H1 (cell line): ENCODE data around the gene DPF3. TPM values are rescaled to one million over a fixed set of nuclear protein-coding genes. Genes with fewer than 3 reads are reported as not detected.

Source experiments
- CTCF ChIA-PET: fragments of 300-600 bp; sonication (Branson Sonifier 250); formaldehyde crosslinking; loops from one replicate; lab custom pipeline; 2021; ENCODE audit not compliant: partially characterized antibody; lab: Charles Lee
- POLR2A ChIA-PET: fragments of 300-600 bp; sonication (Branson Sonifier 250); formaldehyde crosslinking; loops from one replicate; lab custom pipeline; 2021; ENCODE audit warnings: inconsistent platforms; ENCODE audit not compliant: partially characterized antibody; lab: Charles Lee
- DNase-seq, 2 experiments: peaks; one replicate each; pipeline versions ENCODE4 v3.0.0 to v3.0.0-alpha.2; 2010 to 2022; ENCODE audit warnings: low spot score in 2 of 2, low read depth in 1 of 2, mixed read lengths in 1 of 2
- FAIRE-seq: peaks from 2 replicates; lab custom pipeline; 2011; peaks lifted over from hg19 to GRCh38; lab: Jason Lieb, UNC
- H2AFZ ChIP-seq: 2 replicates; pipeline ENCODE4 v1.8.1; 2012; ENCODE audit warnings: low read length, inconsistent platforms
- H2AK5ac ChIP-seq: 2 replicates; pipeline ENCODE4 v1.6.1; 2013; ENCODE audit warnings: low read depth, low read length
- H2BK120ac ChIP-seq: replicated peaks from 2 replicates; pipeline ENCODE3; 2013; ENCODE audit warnings: low read depth, low read length, inconsistent platforms
- H2BK12ac ChIP-seq: 2 replicates; pipeline ENCODE4 v1.6.1; 2013; ENCODE audit warnings: low read depth, low read length
- H2BK15ac ChIP-seq: 2 replicates; pipeline ENCODE4 v1.6.1; 2013; ENCODE audit warnings: low read length
- H2BK20ac ChIP-seq: 2 replicates; pipeline ENCODE4 v1.6.1; 2013; ENCODE audit warnings: low read length
- H2BK5ac ChIP-seq: 2 replicates; pipeline ENCODE4 v1.6.1; 2013; ENCODE audit warnings: low read depth, low read length
- H3K14ac ChIP-seq: 2 replicates; pipeline ENCODE4 v1.6.1; 2013; ENCODE audit warnings: inconsistent platforms; ENCODE audit not compliant: insufficient read length
- H3K18ac ChIP-seq: 2 replicates; pipeline ENCODE4 v1.6.1; 2013; ENCODE audit warnings: low read length; ENCODE audit errors: extremely low read depth
- H3K23ac ChIP-seq: 2 replicates; pipeline ENCODE4 v1.6.1; 2013; ENCODE audit warnings: inconsistent platforms; ENCODE audit not compliant: insufficient read length
- H3K23me2 ChIP-seq: 2 replicates; pipeline ENCODE4 v1.6.1; 2013; ENCODE audit warnings: low read depth, low read length
- H3K27ac ChIP-seq: 2 replicates; pipeline ENCODE4 v1.6.1; 2011; ENCODE audit warnings: low read depth, low read length, inconsistent platforms
- H3K27me3 ChIP-seq, 4 experiments: replicated peaks in 1 of 4; 1 replicate in 1 of 4; 2 replicates in 3 of 4; pipeline versions ENCODE4 v1.6.1 to v1.8.1; 2011 to 2013; ENCODE audit warnings: low read length in 3 of 4, mild to moderate bottlenecking in 3 of 4, inconsistent platforms in 2 of 4, mixed read lengths in 2 of 4, moderate library complexity in 1 of 4; ENCODE audit not compliant: control insufficient read depth in 3 of 4, insufficient read depth in 3 of 4; ENCODE audit errors: extremely low read depth in 1 of 4
- H3K36me3 ChIP-seq, 4 experiments: 2 replicates each; pipeline versions ENCODE4 v1.6.1 to v1.8.1; 2011 to 2013; ENCODE audit warnings: mild to moderate bottlenecking in 4 of 4, low read length in 3 of 4, moderate library complexity in 2 of 4, control low read depth in 1 of 4, inconsistent platforms in 1 of 4; ENCODE audit not compliant: insufficient read depth in 4 of 4, control insufficient read depth in 2 of 4
- H3K4ac ChIP-seq: replicated peaks from 2 replicates; pipeline ENCODE3; 2013; ENCODE audit warnings: low read length, low read depth, mixed read lengths, inconsistent platforms; ENCODE audit not compliant: insufficient read length
- H3K4me1 ChIP-seq, 4 experiments: replicated peaks in 1 of 4; 1 replicate in 1 of 4; 2 replicates in 3 of 4; pipeline versions ENCODE4 v1.6.1 to v1.8.1; 2011 to 2013; ENCODE audit warnings: low read length in 3 of 4, inconsistent platforms in 2 of 4, mixed read lengths in 1 of 4; ENCODE audit not compliant: insufficient read depth in 4 of 4, control insufficient read depth in 3 of 4
- H3K4me2 ChIP-seq, 2 experiments: 2 replicates each; pipeline versions ENCODE4 v1.6.1 to v1.8.1; 2011 to 2013; ENCODE audit warnings: low read depth in 2 of 2, low read length in 2 of 2, control low read depth in 1 of 2, inconsistent platforms in 1 of 2, mild to moderate bottlenecking in 1 of 2; ENCODE audit not compliant: insufficient read depth in 1 of 2
- H3K4me3 ChIP-seq, 4 experiments: fragments of 200-600, 300-600 bp in 1 of 4; sonication (generic), shearing (Covaris generic), sonication (Bioruptor Twin) in 1 of 4; 2 replicates each; pipeline versions ENCODE4 v1.5.1 to v1.8.1; 2011 to 2016; ENCODE audit warnings: low read length in 4 of 4, low read depth in 3 of 4, control low read depth in 2 of 4, inconsistent platforms in 2 of 4, mild to moderate bottlenecking in 2 of 4, mixed read lengths in 1 of 4, moderate library complexity in 1 of 4; ENCODE audit not compliant: insufficient read depth in 2 of 4; ENCODE audit errors: extremely low read depth in 1 of 4
- H3K56ac ChIP-seq: replicated peaks from 2 replicates; pipeline ENCODE3; 2013; ENCODE audit warnings: low read depth, mild to moderate bottlenecking, mixed read lengths, low read length, inconsistent platforms; ENCODE audit not compliant: insufficient read length
- H3K79me1 ChIP-seq: 2 replicates; pipeline ENCODE4 v1.6.1; 2013; ENCODE audit warnings: low read depth, low read length, control low read depth
- H3K79me2 ChIP-seq, 2 experiments: 2 replicates each; pipeline versions ENCODE4 v1.6.1 to v1.8.1; 2012 to 2013; ENCODE audit warnings: low read length in 2 of 2, mild to moderate bottlenecking in 2 of 2, inconsistent platforms in 1 of 2; ENCODE audit not compliant: insufficient read depth in 2 of 2, control insufficient read depth in 1 of 2
- H3K9ac ChIP-seq, 4 experiments: replicated peaks in 1 of 4; 1 replicate in 1 of 4; 2 replicates in 3 of 4; pipeline versions ENCODE4 v1.6.1 to v1.8.1; 2011 to 2013; ENCODE audit warnings: low read depth in 3 of 4, low read length in 3 of 4, control low read depth in 2 of 4, mild to moderate bottlenecking in 2 of 4, moderate library complexity in 2 of 4, inconsistent platforms in 1 of 4; ENCODE audit errors: extremely low read depth in 1 of 4
- H3K9me3 ChIP-seq, 2 experiments: 2 replicates each; pipeline versions ENCODE4 v1.6.1 to v1.8.1; 2012 to 2013; ENCODE audit warnings: mild to moderate bottlenecking in 2 of 2, moderate library complexity in 2 of 2, control low read depth in 1 of 2, inconsistent platforms in 1 of 2, low read depth in 1 of 2, low read length in 1 of 2, mixed read lengths in 1 of 2; ENCODE audit not compliant: insufficient read depth in 2 of 2
- H4K20me1 ChIP-seq, 2 experiments: replicated peaks in 1 of 2; 2 replicates each; pipeline versions ENCODE3 to v1.8.1; 2011 to 2013; ENCODE audit warnings: inconsistent platforms in 2 of 2, low read length in 2 of 2, mild to moderate bottlenecking in 1 of 2; ENCODE audit not compliant: insufficient read depth in 2 of 2, control insufficient read depth in 1 of 2
- H4K5ac ChIP-seq: 2 replicates; pipeline ENCODE4 v1.6.1; 2013; ENCODE audit warnings: low read length, low read depth, mixed read lengths, inconsistent platforms; ENCODE audit not compliant: insufficient read length
- H4K8ac ChIP-seq: 2 replicates; pipeline ENCODE4 v1.8.0; 2013; ENCODE audit warnings: mild to moderate bottlenecking, moderate library complexity, low read length, inconsistent platforms; ENCODE audit not compliant: insufficient read depth; ENCODE audit errors: extremely low read depth
- H4K91ac ChIP-seq: replicated peaks from 2 replicates; pipeline ENCODE3; 2013; ENCODE audit warnings: low read length, mixed read lengths, inconsistent platforms; ENCODE audit not compliant: insufficient read length
- ASH2L ChIP-seq: fragments of 200-600, 300-600 bp; sonication (generic); IDR thresholded peaks from one replicate; pipeline ENCODE4 v1.7.1; 2017; ENCODE audit warnings: low read length
- BACH1 ChIP-seq: IDR thresholded peaks from 2 replicates; pipeline ENCODE4 v1.6.1; 2012; ENCODE audit warnings: low read length, improper control_type of control experiment
- BCL11A ChIP-seq, 2 experiments: IDR thresholded peaks; one replicate each; pipeline ENCODE4 v1.6.1; 2011; ENCODE audit warnings: low read depth in 2 of 2, low read length in 2 of 2, mild to moderate bottlenecking in 2 of 2
- CTBP2 ChIP-seq: IDR thresholded peaks from 2 replicates; pipeline ENCODE4 v1.7.0; 2011; ENCODE audit warnings: borderline replicate concordance, mild to moderate bottlenecking, moderate library complexity, mixed read lengths, low read length; ENCODE audit not compliant: insufficient read depth, insufficient read length
- EGR1 ChIP-seq: IDR thresholded peaks from 2 replicates; pipeline ENCODE4 v1.6.1; 2011; ENCODE audit warnings: low read depth, low read length, borderline replicate concordance
- GABPA ChIP-seq: IDR thresholded peaks from 2 replicates; pipeline ENCODE4 v1.6.1; 2011; ENCODE audit warnings: mild to moderate bottlenecking, low read length, moderate library complexity, borderline replicate concordance; ENCODE audit not compliant: insufficient read depth
- JUND ChIP-seq: IDR thresholded peaks from 2 replicates; pipeline ENCODE4 v1.6.1; 2011; ENCODE audit warnings: mild to moderate bottlenecking, improper control_type of control experiment, low read length
- NRF1 ChIP-seq: IDR thresholded peaks from 2 replicates; pipeline ENCODE4 v1.6.1; 2011; ENCODE audit warnings: mild to moderate bottlenecking, low read depth, low read length, improper control_type of control experiment
- RBBP5 ChIP-seq: IDR thresholded peaks from 2 replicates; pipeline ENCODE4 v1.7.1; 2012; ENCODE audit warnings: low read depth, mild to moderate bottlenecking, inconsistent platforms, low read length, moderate library complexity, borderline replicate concordance
- WGBS, 2 experiments: shearing (Covaris generic) in 1 of 2; methylation state at CpG; one replicate each; pipeline versions ENCODE4 v1.1.6 to v1.1.7; 2013 to 2015; ENCODE audit warnings: low lambda C conversion rate in 2 of 2, mixed read lengths in 2 of 2, inconsistent platforms in 1 of 2, low coverage in 1 of 2, missing lambda C conversion rate in 1 of 2; ENCODE audit not compliant: insufficient replicate concordance in 2 of 2, insufficient coverage in 1 of 2, insufficient read length in 1 of 2; ENCODE audit errors: extremely low coverage in 1 of 2, missing lambda C conversion rate in 1 of 2; 5-methylcytosine and 5-hydroxymethylcytosine counted together
- polyA plus RNA-seq, 7 experiments: library from polyadenylated mRNA; depleted of rRNA in 3 of 7; stranded (reverse) in 5 of 7; unstranded in 2 of 7; fragments of >200 nt in 5 of 7; fragments of 200-250 nt in 2 of 7; gene quantifications; 1 replicate in 5 of 7; 2 replicates in 1 of 7; 4 replicates in 1 of 7; pipeline versions ENCODE4 v1.2.1 to v1.2.3, GENCODE V29; 2011 to 2013; ENCODE audit warnings: missing spikeins in 2 of 7, mixed read lengths in 2 of 7
- total RNA-seq: library from RNA; stranded (reverse); fragmentation: NEBNext Ultra II Directional; extraction: Animal tissue kit (Norgen Biotek cat#: 25700); gene quantifications from 2 replicates; pipeline ENCODE4 v1.2.1, GENCODE V29; 2021
- TF ChIP-seq, protein P1 (sequence below): IDR thresholded peaks from 2 replicates; pipeline ENCODE4 v1.6.1; 2012; ENCODE audit warnings: low read length, inconsistent platforms

DPF3 gene
- total and polyA plus RNA-seq, 2 of the 8 experiments (the other 6 are each of a cell fraction or from before 2014, with no cell fraction given): 0.19 TPM; not detected in 1

DNA sequence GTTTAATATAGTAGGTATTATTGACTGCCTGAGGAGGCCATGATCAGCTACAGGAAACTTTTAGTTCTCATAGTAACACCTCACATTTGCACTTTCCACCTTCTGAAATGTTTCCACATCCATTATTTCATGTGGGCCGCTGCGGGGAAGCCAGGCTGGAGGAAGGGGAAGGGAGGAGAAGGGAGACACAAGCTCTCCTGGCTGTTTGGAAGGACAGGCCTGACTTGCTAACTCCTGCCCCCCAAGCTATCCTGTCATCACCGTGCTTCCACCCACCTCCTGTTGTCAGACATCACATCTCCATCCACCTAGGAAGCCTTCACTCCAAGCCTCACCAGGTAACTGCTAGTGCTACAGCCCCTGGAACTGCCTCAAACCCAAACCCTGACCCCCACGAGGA is 9.5 kb downstream of the DPF3 start:
- no peak overlapping the region for H2AFZ ChIP-seq
- no peak for TF ChIP-seq RBBP5
- no peak for TF ChIP-seq EGR1
- TF ChIP-seq NRF1: no peak
- TF ChIP-seq, protein P1, sequence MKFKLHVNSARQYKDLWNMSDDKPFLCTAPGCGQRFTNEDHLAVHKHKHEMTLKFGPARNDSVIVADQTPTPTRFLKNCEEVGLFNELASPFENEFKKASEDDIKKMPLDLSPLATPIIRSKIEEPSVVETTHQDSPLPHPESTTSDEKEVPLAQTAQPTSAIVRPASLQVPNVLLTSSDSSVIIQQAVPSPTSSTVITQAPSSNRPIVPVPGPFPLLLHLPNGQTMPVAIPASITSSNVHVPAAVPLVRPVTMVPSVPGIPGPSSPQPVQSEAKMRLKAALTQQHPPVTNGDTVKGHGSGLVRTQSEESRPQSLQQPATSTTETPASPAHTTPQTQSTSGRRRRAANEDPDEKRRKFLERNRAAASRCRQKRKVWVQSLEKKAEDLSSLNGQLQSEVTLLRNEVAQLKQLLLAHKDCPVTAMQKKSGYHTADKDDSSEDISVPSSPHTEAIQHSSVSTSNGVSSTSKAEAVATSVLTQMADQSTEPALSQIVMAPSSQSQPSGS: no peak
- no peak for TF ChIP-seq GABPA
- TF ChIP-seq BCL11A (IDR thresholded peaks at IDR 0.05; ENCODE audit: low read depth in 2 of 2, low read length in 2 of 2): no peak
- no peak for TF ChIP-seq CTBP2
- no peak for TF ChIP-seq BACH1
- TF ChIP-seq ASH2L: no peak
- TF ChIP-seq JUND: no peak

More for the DNA sequence above, 9.5 kb downstream of the DPF3 start:
- ChIA-PET POLR2A (no interaction called here), CTCF (interaction anchor here (1.5 kb wide), 2 partner anchors 10 to 103 kb away, joined by 3 read pairs; partner anchors contain the start of gene DPF3)
- peaks cover 0 to 2% of the 10 kb centered on the region in 2 experiments; a peak in 1 of 4 replicates for H3K9me3 ChIP-seq
- no peaks in the 10 kb centered on the region for H3K36me3 ChIP-seq
- H3K56ac ChIP-seq: no peak overlapping the region
- 87% methylated on average over 4 of the region's 4 CpGs; no CpG with 5 or more reads in 1 of the 2 experiments for WGBS, 2 experiments
- H2BK15ac ChIP-seq: 0 out of 2 replicates have a peak overlapping the region, but pooled peaks have one; percentile 75
- H3K79me2 ChIP-seq: no peaks in the 10 kb centered on the region
- no peak for DNase-seq
- no peak overlapping the region for H2BK5ac ChIP-seq
- no peak overlapping the region for H2BK20ac ChIP-seq
- no peak overlapping the region for H2AK5ac ChIP-seq
- H3K79me1 ChIP-seq: no peaks in the 10 kb centered on the region
- no peaks in the 10 kb centered on the region; the same call in 1 of the 2 replicates for H3K23me2 ChIP-seq
- H4K91ac ChIP-seq: no peak overlapping the region
- H3K14ac ChIP-seq: no peak overlapping the region
- no peak overlapping the region for H3K27ac ChIP-seq
- H3K18ac ChIP-seq: no peak overlapping the region
- no peaks in the 10 kb centered on the region for H4K20me1 ChIP-seq
- no peaks in the 10 kb centered on the region; a peak in 1 of 7 replicates for H3K27me3 ChIP-seq
- H3K4me3 ChIP-seq: no peak overlapping the region
- no peak overlapping the region for H2BK12ac ChIP-seq
- no peak overlapping the region for H3K4ac ChIP-seq
- H3K9ac ChIP-seq: no peak overlapping the region
- no peak overlapping the region for H4K5ac ChIP-seq
- H3K23ac ChIP-seq: no peak overlapping the region
- no peak overlapping the region for H2BK120ac ChIP-seq
- H3K4me2 ChIP-seq: no peak overlapping the region
- no peak for FAIRE-seq
- peaks cover 2 to 9% (median 5%) of the 10 kb centered on the region in 4 experiments; a peak in 5 of 7 replicates for H3K4me1 ChIP-seq
- H4K8ac ChIP-seq: no peak overlapping the region
